ENCODE data around the gene ANKRD37.

ANKRD37 gene

GRCh38 chr4:185424905-185425646, 28.4 kb downstream of the ANKRD37 start:
- no peak for DNase-seq

GRCh38 chr4:185425647-185426352, 29.2 kb downstream of the ANKRD37 start, which contains the start of gene UFSP2:
Gene UFSP2, minus strand, starts transcription at chr4:185425964. Its CDS starts 96 bp downstream, at chr4:185425868.
- DNase-seq, result peak; percentile 88

GRCh38 chr4:185426960-185427688, 30.5 kb downstream of the ANKRD37 start:
- DNase-seq, result no peak

GRCh38 chr4:185429660-185430059, 33.0 kb downstream of the ANKRD37 start:
- no peak for DNase-seq

- DNase-seq, result no peak
These were observed 38.8 kb downstream of the ANKRD37 start for GRCh38 chr4:185435466-185435865.

- DNase-seq, result peak; percentile 37
These were observed 41.2 kb downstream of the ANKRD37 start for GRCh38 chr4:185437809-185438208.

- no peak for DNase-seq
These were observed 44.8 kb downstream of the ANKRD37 start for GRCh38 chr4:185441479-185441878.

- no peak for DNase-seq
These were observed 48.6 kb downstream of the ANKRD37 start for GRCh38 chr4:185445209-185445608.
